ENCODE data around the gene CHPF. TPM values are rescaled to one million over a fixed set of nuclear protein-coding genes. Genes with fewer than 3 reads are reported as not detected.

Gene CHPF
- total RNA-seq, 1 experiment from 2014 or later, result 139 TPM

DNA sequence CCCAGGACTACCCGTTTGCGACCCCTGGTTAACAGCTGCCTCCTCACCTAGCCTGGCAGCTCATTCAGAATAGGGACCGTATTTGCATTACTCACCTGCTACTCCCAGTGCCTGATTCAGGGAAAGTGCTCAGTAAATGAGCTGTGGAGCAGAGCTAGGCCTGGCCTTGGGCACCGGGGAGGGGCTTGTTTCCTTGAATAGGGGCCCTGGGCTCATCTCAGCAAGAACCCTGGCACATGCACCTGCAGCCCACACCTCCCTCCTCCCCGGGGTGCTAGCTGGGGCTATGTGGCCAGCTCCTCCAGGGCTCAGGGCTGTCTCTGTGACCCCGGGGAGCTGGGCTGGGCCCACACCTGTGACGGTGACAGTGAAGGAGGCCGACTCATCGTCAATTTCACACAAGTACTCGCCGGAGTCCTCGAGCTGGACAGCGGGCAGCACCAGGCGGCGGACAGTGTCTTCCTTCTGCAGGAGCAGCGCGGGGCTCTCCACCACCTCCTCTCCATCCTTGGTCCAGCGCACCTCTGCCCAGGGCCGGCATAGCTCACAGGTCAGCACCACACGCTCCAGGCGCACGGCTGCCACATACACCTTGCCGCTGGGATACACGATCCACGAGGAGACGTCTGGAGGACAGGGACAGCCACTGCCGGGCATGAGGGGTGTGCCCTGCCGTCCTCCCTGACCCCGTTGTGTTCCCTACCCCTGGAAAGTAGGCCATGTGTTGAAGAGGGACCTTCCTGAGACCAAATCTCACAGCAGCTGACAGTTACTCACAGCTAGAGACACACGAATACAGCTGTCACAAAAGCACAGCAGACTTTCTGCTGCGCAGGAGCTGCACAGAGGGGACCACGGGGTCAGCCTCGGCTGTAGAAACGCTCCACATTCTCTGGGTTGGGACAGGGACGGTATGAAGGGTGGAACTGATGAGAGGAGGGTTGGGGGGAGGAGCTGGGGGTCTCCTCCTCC, 18.7 kb upstream of the CHPF start:
- Histone ChIP-seq H3F3A (ENCODE audit: low read length, unreplicated experiment) (no peaks in the 10 kb centered on the region), H3K27me3 (ENCODE audit: low read length) (no peaks in the 10 kb centered on the region), H3K79me2 (ENCODE audit: low read length) (no peaks in the 10 kb centered on the region), H2AFZ (ENCODE audit: low read length) (no peak overlapping the region), H3K36me3 (ENCODE audit: low read depth, low read length) (no peaks in the 10 kb centered on the region; the same call in 1 of the 2 replicates), H3K9me2 (replicated peaks; ENCODE audit: low read length) (no peaks in the 10 kb centered on the region), H3K4me2 (ENCODE audit: low read length) (no peak overlapping the region), H4K20me1 (ENCODE audit: low read length) (no peaks in the 10 kb centered on the region), H3K4me3 (ENCODE audit: low read length) (no peak overlapping the region), H3K9me3 (ENCODE audit: low read length) (no peaks in the 10 kb centered on the region), H3K27ac (ENCODE audit: low read length) (no peak overlapping the region), H3K4me1 (ENCODE audit: insufficient read depth, low read length) (no peaks in the 10 kb centered on the region), H3K9ac (ENCODE audit: low read length) (no peak overlapping the region)
- ATAC-seq (no peak; the same call in 1 of the 2 replicates), DNase-seq (no peak)
- TF ChIP-seq EZH2phosphoT487 (IDR thresholded peaks at IDR 0.05; ENCODE audit: borderline replicate concordance, low read length) (no peak), EZH2 (IDR thresholded peaks at IDR 0.05; ENCODE audit: low read length, unreplicated experiment) (no peak)
- TF ChIP-seq, protein P1, sequence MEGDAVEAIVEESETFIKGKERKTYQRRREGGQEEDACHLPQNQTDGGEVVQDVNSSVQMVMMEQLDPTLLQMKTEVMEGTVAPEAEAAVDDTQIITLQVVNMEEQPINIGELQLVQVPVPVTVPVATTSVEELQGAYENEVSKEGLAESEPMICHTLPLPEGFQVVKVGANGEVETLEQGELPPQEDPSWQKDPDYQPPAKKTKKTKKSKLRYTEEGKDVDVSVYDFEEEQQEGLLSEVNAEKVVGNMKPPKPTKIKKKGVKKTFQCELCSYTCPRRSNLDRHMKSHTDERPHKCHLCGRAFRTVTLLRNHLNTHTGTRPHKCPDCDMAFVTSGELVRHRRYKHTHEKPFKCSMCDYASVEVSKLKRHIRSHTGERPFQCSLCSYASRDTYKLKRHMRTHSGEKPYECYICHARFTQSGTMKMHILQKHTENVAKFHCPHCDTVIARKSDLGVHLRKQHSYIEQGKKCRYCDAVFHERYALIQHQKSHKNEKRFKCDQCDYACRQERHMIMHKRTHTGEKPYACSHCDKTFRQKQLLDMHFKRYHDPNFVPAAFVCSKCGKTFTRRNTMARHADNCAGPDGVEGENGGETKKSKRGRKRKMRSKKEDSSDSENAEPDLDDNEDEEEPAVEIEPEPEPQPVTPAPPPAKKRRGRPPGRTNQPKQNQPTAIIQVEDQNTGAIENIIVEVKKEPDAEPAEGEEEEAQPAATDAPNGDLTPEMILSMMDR (conservative IDR thresholded peaks at IDR 0.05; ENCODE audit: low read depth, low read length), result no peak
- ChIA-PET CTCF (no interaction called here), POLR2A (ENCODE audit: unreplicated experiment) (interaction anchor here (0.5 to 0.7 kb wide), 2 partner anchors 11 to 129 kb away, joined by 3 read pairs; no protein-coding TSS in a partner anchor)
- BruUV-seq (replicated peaks), result TSS peak; percentile 15
- intact Hi-C loops (cut with micrococcal nuclease), result no loop called here

DNA sequence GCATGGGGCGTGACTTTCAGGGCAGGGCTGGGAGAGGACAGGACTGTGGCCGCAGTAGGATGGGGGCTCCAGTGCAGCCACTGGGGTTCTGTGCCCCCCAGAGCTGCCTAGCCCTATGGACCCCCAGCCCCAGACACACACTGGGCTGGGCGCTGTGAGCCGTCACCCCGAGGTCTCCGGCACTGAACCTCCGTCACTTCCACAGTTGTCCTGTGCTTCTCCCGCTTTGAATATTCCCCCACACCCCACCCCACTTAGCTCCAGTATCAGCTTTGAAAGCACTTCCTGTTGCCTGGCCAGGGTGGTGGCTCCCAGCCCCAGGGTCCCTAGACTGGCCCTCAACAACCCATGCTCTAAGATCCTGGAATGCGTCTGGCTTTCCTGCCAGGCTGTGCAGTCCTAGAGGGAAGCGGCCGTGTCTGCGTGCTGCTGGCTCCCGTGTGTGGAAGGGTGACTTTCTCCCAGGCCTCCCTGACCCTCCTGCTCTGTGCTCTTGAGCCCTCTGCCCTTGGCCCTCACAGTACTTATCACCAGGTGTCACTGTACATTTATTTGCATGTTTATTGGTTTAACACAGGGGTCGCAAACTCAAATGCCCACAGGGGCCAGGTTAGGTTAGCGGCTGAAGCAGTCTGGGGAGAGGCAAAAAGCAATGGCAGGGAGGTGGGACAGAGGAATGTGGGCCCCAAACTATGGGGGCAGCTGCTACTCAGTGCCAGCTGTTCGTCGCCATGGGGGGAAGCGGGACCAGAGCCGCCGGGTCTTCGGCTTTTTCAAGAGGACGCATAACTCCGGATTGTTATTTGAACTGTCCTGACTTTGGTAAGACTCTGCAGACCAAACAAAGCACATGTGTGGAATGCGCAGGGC, 17.8 kb upstream of the CHPF start:
- no peaks in the 10 kb centered on the region for H3K79me2 ChIP-seq (ENCODE audit: low read length)
- CTCF ChIA-PET, result no interaction called here
- DNase-seq (no peak), ATAC-seq (no peak; the same call in 1 of the 2 replicates)
- POLR2A ChIA-PET (ENCODE audit: unreplicated experiment), result interaction anchor here (0.7 kb wide), 1 partner anchor 130 kb away, joined by 3 read pairs; no protein-coding TSS in a partner anchor
- no peak overlapping the region for H3K27ac ChIP-seq (ENCODE audit: low read length)
- no peaks in the 10 kb centered on the region for H3K9me3 ChIP-seq (ENCODE audit: low read length)
- H4K20me1 ChIP-seq (ENCODE audit: low read length), result no peaks in the 10 kb centered on the region
- no peaks in the 10 kb centered on the region for H3K27me3 ChIP-seq (ENCODE audit: low read length)
- H3K9ac ChIP-seq (ENCODE audit: low read length), result no peak overlapping the region
- BruUV-seq (replicated peaks), result no TSS peak
- H3K4me2 ChIP-seq (ENCODE audit: low read length), result no peak overlapping the region
- H3K9me2 ChIP-seq (replicated peaks; ENCODE audit: low read length), result no peaks in the 10 kb centered on the region
- no peak overlapping the region for H3K4me3 ChIP-seq (ENCODE audit: low read length)
- intact Hi-C loops (cut with micrococcal nuclease), result no loop called here
- no peaks in the 10 kb centered on the region; the same call in 1 of the 2 replicates for H3K36me3 ChIP-seq (ENCODE audit: low read depth, low read length)
- TF ChIP-seq EZH2phosphoT487 (IDR thresholded peaks at IDR 0.05; ENCODE audit: borderline replicate concordance, low read length) (no peak), EZH2 (IDR thresholded peaks at IDR 0.05; ENCODE audit: low read length, unreplicated experiment) (no peak)
- TF ChIP-seq, protein P1 (conservative IDR thresholded peaks at IDR 0.05; ENCODE audit: low read depth, low read length), result no peak
- no peak overlapping the region for H2AFZ ChIP-seq (ENCODE audit: low read length)
- no peaks in the 10 kb centered on the region for H3K4me1 ChIP-seq (ENCODE audit: insufficient read depth, low read length)
- no peaks in the 10 kb centered on the region for H3F3A ChIP-seq (ENCODE audit: low read length, unreplicated experiment)

All from PC-3 (cell line).